GM06990 (cell line): ENCODE data around the gene B2M.

Source experiments
- DNase-seq: peaks from one replicate; pipeline ENCODE4 v3.0.0-alpha.2; 2011; ENCODE audit not compliant: insufficient read length; ENCODE audit errors: extremely low read depth
- H3K27me3 ChIP-seq: replicated peaks from 2 replicates; pipeline ENCODE4 v1.6.0; 2011; ENCODE audit warnings: low read length; ENCODE audit not compliant: control insufficient read depth, insufficient read depth
- H3K36me3 ChIP-seq: 2 replicates; pipeline ENCODE4 v1.5.1; 2011; ENCODE audit warnings: low read length; ENCODE audit not compliant: control insufficient read depth, insufficient read depth
- H3K4me3 ChIP-seq: replicated peaks from 2 replicates; pipeline ENCODE4 v1.5.1; 2011; ENCODE audit warnings: low read depth, mild to moderate bottlenecking, control low read depth, low read length
- CTCF ChIP-seq: IDR thresholded peaks from 2 replicates; pipeline ENCODE4 v1.5.1; 2011; ENCODE audit warnings: low read length, control low read depth, mild to moderate bottlenecking, inconsistent platforms; ENCODE audit not compliant: insufficient read depth, poor library complexity, severe bottlenecking

Gene B2M

DNA sequence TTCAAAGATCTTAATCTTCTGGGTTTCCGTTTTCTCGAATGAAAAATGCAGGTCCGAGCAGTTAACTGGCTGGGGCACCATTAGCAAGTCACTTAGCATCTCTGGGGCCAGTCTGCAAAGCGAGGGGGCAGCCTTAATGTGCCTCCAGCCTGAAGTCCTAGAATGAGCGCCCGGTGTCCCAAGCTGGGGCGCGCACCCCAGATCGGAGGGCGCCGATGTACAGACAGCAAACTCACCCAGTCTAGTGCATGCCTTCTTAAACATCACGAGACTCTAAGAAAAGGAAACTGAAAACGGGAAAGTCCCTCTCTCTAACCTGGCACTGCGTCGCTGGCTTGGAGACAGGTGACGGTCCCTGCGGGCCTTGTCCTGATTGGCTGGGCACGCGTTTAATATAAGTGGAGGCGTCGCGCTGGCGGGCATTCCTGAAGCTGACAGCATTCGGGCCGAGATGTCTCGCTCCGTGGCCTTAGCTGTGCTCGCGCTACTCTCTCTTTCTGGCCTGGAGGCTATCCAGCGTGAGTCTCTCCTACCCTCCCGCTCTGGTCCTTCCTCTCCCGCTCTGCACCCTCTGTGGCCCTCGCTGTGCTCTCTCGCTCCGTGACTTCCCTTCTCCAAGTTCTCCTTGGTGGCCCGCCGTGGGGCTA is at the start of gene B2M, which contains the start of gene PATL2:
TSS of gene B2M (plus strand) at position 422 of the 647 bp plus-strand sequence. CDS start at position 452, 30 bp downstream.
TSS of gene PATL2 (minus strand) at position 228 of the 647 bp plus-strand sequence. CDS start 34,833 bp downstream, outside the sequence.
- H3K4me3 ChIP-seq, result peak within 1 kb of the TSS; percentile 99
- H3K27me3 ChIP-seq, result no peaks in the 10 kb centered on the region
- no peak for TF ChIP-seq CTCF
- peaks cover 18% of the 10 kb centered on the region for H3K36me3 ChIP-seq
- DNase-seq, result peak; percentile 95

- H3K4me3 ChIP-seq, result peak overlapping the region; percentile 84; the same call in 1 of the 2 replicates
Observed at GRCh38 chr15:44661576-44661975, 49.7 kb upstream of the B2M start.

GRCh38 chr15:44662478-44663409 is 48.6 kb upstream of the B2M start:
- Histone ChIP-seq H3K36me3 (no peaks in the 10 kb centered on the region), H3K27me3 (no peaks in the 10 kb centered on the region), H3K4me3 (peak overlapping the region; percentile 84)
- DNase-seq, result peak; percentile 85
- TF ChIP-seq CTCF, result no peak

More at GRCh38 chr15:44661576-44661975, 49.7 kb upstream of the B2M start:
- no peak for TF ChIP-seq CTCF
- Histone ChIP-seq H3K27me3 (no peaks in the 10 kb centered on the region), H3K36me3 (peaks cover 1% of the 10 kb centered on the region; the same call in 1 of the 2 replicates)
- no peak for DNase-seq

DNA sequence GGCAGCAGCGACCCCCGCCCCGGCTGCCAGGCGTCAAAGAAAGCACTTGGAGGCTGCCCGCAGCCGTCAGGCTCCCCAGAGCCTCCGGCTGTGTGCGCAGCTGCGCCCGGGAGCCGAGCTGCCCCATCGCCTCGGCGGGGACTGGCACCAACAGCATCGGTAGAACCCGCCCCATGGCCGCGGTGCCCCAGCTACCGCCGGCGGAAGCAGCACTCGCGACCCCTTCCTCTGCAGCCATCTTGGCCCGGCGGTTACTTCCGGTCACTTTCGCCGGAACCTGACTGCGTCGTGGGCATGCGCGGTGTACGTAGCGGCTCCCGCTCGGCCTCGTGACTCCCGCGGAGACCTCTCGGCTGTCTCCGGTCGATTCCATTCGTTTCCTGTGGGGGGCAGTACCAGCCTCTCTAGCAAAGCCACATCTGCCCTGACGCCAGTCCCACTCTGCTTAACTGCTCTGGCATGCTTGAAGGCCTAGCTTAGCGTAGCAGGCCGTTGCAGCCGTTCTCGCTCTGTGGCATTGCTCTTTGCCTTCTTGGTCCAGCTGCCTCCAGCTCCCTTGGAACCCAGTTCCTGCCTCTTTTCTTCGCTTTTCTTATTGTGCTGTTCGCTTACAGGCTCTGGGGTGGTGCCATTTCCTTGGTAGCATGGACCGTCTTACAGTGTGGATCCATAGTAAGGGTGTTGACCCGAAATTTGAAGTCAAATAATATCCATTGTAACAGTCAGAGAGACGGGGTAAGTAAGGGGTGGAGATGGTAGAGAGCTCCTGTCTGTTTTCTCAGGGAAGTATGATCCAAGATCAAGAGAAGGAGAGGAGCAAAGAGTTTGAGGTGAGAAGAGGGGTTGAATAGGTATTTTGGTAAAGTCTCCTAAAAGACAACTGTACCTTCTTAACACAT is 47.7 kb upstream of the B2M start, which contains the start of gene SPG11:
TSS of gene SPG11 (minus strand) at position 253 of the 899 bp plus-strand sequence. CDS start at position 238, 15 bp downstream.
- Histone ChIP-seq H3K27me3 (no peaks in the 10 kb centered on the region), H3K4me3 (peak within 1 kb of the TSS; percentile 84), H3K36me3 (no peaks in the 10 kb centered on the region)
- DNase-seq, result peak; percentile 97
- peak; percentile 76 for TF ChIP-seq CTCF
